SK-N-SH treated with all-trans-retinoic acid at 6 μM for 48 hours (cell line): Measurements from ENCODE around the gene KBTBD12.

ENCODE experiments used
- ATAC-seq: fragments of 200-7000 bp; cut with Tn5 transposase; 3 replicates; pipeline ENCODE4 v1.9.1; 2020; ENCODE audit warnings: mild to moderate bottlenecking, moderate library complexity
- ARNTL ChIP-seq: fragments of 450-650 bp; formaldehyde crosslinking; IDR thresholded peaks from 2 replicates; pipeline ENCODE4 v1.5.0; 2020; ENCODE audit warnings: low read depth, mild to moderate bottlenecking, moderate library complexity, borderline replicate concordance
- BACH2 ChIP-seq: fragments of 250-450 bp; sonication (Bioruptor Pico); IDR thresholded peaks from 2 replicates; pipeline ENCODE4 v1.9.0; 2021; ENCODE audit warnings: mild to moderate bottlenecking, borderline replicate concordance
- CREB5 ChIP-seq: fragments of 250-450 bp; sonication (Bioruptor Pico); IDR thresholded peaks from 2 replicates; pipeline ENCODE4 v1.5.1; 2020; ENCODE audit warnings: low read depth, mild to moderate bottlenecking, moderate library complexity
- CSDC2 ChIP-seq: fragments of 250-450 bp; sonication (Bioruptor Pico); IDR thresholded peaks from 2 replicates; pipeline ENCODE4 v1.5.0; 2020; ENCODE audit warnings: mild to moderate bottlenecking, moderate library complexity
- ESRRG ChIP-seq: fragments of 250-450 bp; sonication (Bioruptor Pico); IDR thresholded peaks from 2 replicates; pipeline ENCODE4 v1.6.1; 2021; ENCODE audit warnings: mild to moderate bottlenecking
- GLIS3 ChIP-seq: fragments of 250-450 bp; sonication (Bioruptor Pico); IDR thresholded peaks from 2 replicates; pipeline ENCODE4 v1.5.0; 2020; ENCODE audit warnings: mild to moderate bottlenecking, moderate library complexity
- ISL1 ChIP-seq: fragments of 250-450 bp; sonication (Bioruptor Pico); IDR thresholded peaks from 2 replicates; pipeline ENCODE4 v2.1.2; 2022; ENCODE audit warnings: mild to moderate bottlenecking, moderate library complexity
- OSR1 ChIP-seq: fragments of 250-450 bp; sonication (Bioruptor Pico); IDR thresholded peaks from 2 replicates; pipeline ENCODE4 v1.8.0; 2022; ENCODE audit warnings: moderate library complexity, mild to moderate bottlenecking, inconsistent platforms
- PATZ1 ChIP-seq: fragments of 250-450 bp; sonication (Bioruptor Pico); IDR thresholded peaks from 2 replicates; pipeline ENCODE4 v1.8.0; 2020; ENCODE audit warnings: mild to moderate bottlenecking, moderate library complexity, borderline replicate concordance
- POU6F1 ChIP-seq: fragments of 250-450 bp; sonication (Bioruptor Pico); IDR thresholded peaks from 2 replicates; pipeline ENCODE4 v1.8.0; 2021; ENCODE audit warnings: low read depth, mild to moderate bottlenecking, moderate library complexity, borderline replicate concordance
- PPARA ChIP-seq: fragments of 250-450 bp; sonication (Bioruptor Pico); IDR thresholded peaks from 2 replicates; pipeline ENCODE4 v1.5.0; 2020; ENCODE audit warnings: mild to moderate bottlenecking, borderline replicate concordance
- RARB ChIP-seq: fragments of 250-450 bp; sonication (Bioruptor Pico); IDR thresholded peaks from 2 replicates; pipeline ENCODE4 v1.8.0; 2021; ENCODE audit warnings: mild to moderate bottlenecking, moderate library complexity
- SNAI2 ChIP-seq: fragments of 250-450 bp; sonication (Bioruptor Pico); IDR thresholded peaks from 2 replicates; pipeline ENCODE4 v1.5.0; 2020; ENCODE audit warnings: mild to moderate bottlenecking, moderate library complexity
- TCF4 ChIP-seq: fragments of 250-450 bp; sonication (Bioruptor Pico); IDR thresholded peaks from 2 replicates; pipeline ENCODE4 v1.8.0; 2021; ENCODE audit warnings: mild to moderate bottlenecking, moderate library complexity, borderline replicate concordance
- TOX ChIP-seq: fragments of 250-450 bp; sonication (Bioruptor Pico); IDR thresholded peaks from 2 replicates; pipeline ENCODE4 v1.8.0; 2021; ENCODE audit warnings: mild to moderate bottlenecking, moderate library complexity, borderline replicate concordance
- TSHZ2 ChIP-seq: fragments of 250-450 bp; sonication (Bioruptor Pico); IDR thresholded peaks from 2 replicates; pipeline ENCODE4 v1.5.0; 2020; ENCODE audit warnings: mild to moderate bottlenecking, moderate library complexity
- ZC3H10 ChIP-seq: fragments of 250-450 bp; sonication (Bioruptor Pico); IDR thresholded peaks from 2 replicates; pipeline ENCODE4 v1.5.1; 2021; ENCODE audit warnings: mild to moderate bottlenecking, moderate library complexity
- ZFP3 ChIP-seq: fragments of 250-450 bp; sonication (Bioruptor Pico); IDR thresholded peaks from 2 replicates; pipeline ENCODE4 v1.5.0; 2020; ENCODE audit warnings: mild to moderate bottlenecking, moderate library complexity
- ZFP30 ChIP-seq: fragments of 450-650 bp; formaldehyde crosslinking; IDR thresholded peaks from 2 replicates; pipeline ENCODE4 v1.5.0; 2022; ENCODE audit warnings: mild to moderate bottlenecking, moderate library complexity
- ZNF565 ChIP-seq: fragments of 450-650 bp; formaldehyde crosslinking; conservative IDR thresholded peaks from 2 replicates; pipeline ENCODE4 v1.5.0; 2020; ENCODE audit warnings: low read depth, mild to moderate bottlenecking, moderate library complexity
- ZNF70 ChIP-seq: fragments of 450-650 bp; formaldehyde crosslinking; IDR thresholded peaks from 2 replicates; pipeline ENCODE4 v1.5.0; 2020; ENCODE audit warnings: mild to moderate bottlenecking, moderate library complexity
- TF ChIP-seq, protein P1 (sequence below): fragments of 250-450 bp; sonication (Bioruptor Pico); IDR thresholded peaks from 2 replicates; pipeline ENCODE4 v1.5.1; 2021; ENCODE audit warnings: mild to moderate bottlenecking, moderate library complexity

Gene KBTBD12

DNA sequence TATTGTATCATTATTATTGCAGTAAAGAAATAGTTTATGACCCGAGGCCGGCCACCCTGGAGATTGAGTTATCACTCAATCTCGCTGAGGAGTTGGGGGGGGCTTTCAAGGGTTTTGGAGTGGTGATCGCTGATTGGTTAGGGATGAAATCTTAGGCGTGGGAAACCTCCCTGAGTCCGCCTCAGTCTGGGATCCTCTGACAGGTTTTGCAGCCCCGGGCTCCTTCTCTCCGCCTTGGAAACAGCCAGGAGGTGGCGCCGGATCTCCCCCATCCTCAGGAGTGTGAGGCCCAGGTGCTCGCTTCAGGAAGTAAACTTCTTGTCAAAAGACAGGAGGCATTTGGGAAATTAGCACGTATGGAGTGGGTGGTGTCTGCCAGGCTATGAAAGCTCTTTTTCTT, 96.1 kb downstream of the KBTBD12 start (continued):
- TF ChIP-seq, protein P1, sequence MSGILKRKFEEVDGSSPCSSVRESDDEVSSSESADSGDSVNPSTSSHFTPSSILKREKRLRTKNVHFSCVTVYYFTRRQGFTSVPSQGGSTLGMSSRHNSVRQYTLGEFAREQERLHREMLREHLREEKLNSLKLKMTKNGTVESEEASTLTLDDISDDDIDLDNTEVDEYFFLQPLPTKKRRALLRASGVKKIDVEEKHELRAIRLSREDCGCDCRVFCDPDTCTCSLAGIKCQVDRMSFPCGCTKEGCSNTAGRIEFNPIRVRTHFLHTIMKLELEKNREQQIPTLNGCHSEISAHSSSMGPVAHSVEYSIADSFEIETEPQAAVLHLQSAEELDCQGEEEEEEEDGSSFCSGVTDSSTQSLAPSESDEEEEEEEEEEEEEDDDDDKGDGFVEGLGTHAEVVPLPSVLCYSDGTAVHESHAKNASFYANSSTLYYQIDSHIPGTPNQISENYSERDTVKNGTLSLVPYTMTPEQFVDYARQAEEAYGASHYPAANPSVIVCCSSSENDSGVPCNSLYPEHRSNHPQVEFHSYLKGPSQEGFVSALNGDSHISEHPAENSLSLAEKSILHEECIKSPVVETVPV (CRISPR knock-in tag): no peak

DNA sequence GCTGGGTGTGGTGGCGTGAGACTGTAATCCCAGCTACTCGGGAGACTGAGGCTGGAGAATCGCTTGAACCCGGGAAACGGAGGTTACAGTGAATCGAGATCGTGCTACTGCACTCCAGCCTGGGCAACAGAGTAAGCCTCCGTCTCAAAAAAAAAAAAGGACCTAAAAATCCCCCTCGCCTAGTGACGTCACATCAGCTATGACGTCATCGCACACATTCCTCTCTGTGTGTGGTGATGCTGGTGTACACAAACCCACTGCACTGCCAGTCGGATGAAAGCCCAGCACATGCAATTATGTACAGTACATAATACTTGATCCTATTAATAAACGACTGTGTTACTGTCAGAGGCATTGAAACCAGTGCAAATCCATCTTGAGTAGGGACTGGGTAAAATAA, 97.0 kb downstream of the KBTBD12 start:
- no peak for TF ChIP-seq ESRRG (CRISPR knock-in tag)
- TF ChIP-seq CREB5 (CRISPR knock-in tag): no peak
- no peak for TF ChIP-seq ZC3H10 (CRISPR knock-in tag)
- no peak for TF ChIP-seq BACH2 (CRISPR knock-in tag)
- TF ChIP-seq SNAI2 (CRISPR knock-in tag): no peak
- TF ChIP-seq RARB (CRISPR knock-in tag): no peak
- no peak for TF ChIP-seq ZFP30
- no peak for TF ChIP-seq POU6F1 (CRISPR knock-in tag)
- TF ChIP-seq ZNF70 (CRISPR knock-in tag): no peak
- TF ChIP-seq ARNTL: no peak
- no peak for TF ChIP-seq GLIS3 (CRISPR knock-in tag)
- no peak for TF ChIP-seq TOX
- TF ChIP-seq, protein P1 (CRISPR knock-in tag): no peak
- no peak for TF ChIP-seq ISL1 (CRISPR knock-in tag)
- no peak for TF ChIP-seq TCF4 (CRISPR knock-in tag)
- no peak for TF ChIP-seq TSHZ2 (CRISPR knock-in tag)
- no peak for TF ChIP-seq CSDC2 (CRISPR knock-in tag)
- no peak for TF ChIP-seq OSR1 (CRISPR knock-in tag)
- no peak for TF ChIP-seq ZFP3 (CRISPR knock-in tag)
- no peak for TF ChIP-seq PPARA
- no peak for ATAC-seq

- no peak for TF ChIP-seq PATZ1
- TF ChIP-seq ZNF565 (CRISPR knock-in tag): no peak
- no peak for TF ChIP-seq CSDC2 (CRISPR knock-in tag)
- no peak for TF ChIP-seq ZNF70 (CRISPR knock-in tag)
- no peak for TF ChIP-seq CREB5 (CRISPR knock-in tag)
- no peak for TF ChIP-seq PPARA
- TF ChIP-seq RARB (CRISPR knock-in tag): no peak
- ATAC-seq: no peak
These were observed 99.5 kb downstream of the KBTBD12 start for GRCh38 chr3:128014548-128014947.
